ENCODE data around the gene SLC9A8.
"Not testable (repeated sequence)": the region's sequence is repeated elsewhere in the genome, so short reads cannot be mapped to it uniquely, and the experiment has no call there.

SLC9A8 gene

DNA sequence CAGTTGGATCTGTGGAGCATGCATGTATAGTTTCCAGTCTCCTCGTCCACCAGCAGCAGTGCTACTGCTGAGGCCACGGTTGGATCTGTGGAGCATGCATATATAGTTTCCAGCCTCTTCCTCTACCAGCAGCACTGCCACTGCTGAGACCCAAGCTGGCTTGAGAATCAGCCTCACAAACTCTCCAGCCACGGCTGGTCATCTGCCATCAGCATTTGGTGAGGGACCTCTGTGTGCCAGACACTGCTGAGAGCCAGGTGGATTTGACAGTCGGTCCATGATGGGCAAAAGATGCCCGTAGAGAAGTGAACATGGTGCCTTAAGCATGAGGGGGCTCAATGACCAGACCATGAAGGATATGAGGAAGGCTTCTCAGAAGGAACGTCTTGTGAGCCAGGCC is 46.4 kb downstream of the SLC9A8 start:
- TF ChIP-seq, protein P1, sequence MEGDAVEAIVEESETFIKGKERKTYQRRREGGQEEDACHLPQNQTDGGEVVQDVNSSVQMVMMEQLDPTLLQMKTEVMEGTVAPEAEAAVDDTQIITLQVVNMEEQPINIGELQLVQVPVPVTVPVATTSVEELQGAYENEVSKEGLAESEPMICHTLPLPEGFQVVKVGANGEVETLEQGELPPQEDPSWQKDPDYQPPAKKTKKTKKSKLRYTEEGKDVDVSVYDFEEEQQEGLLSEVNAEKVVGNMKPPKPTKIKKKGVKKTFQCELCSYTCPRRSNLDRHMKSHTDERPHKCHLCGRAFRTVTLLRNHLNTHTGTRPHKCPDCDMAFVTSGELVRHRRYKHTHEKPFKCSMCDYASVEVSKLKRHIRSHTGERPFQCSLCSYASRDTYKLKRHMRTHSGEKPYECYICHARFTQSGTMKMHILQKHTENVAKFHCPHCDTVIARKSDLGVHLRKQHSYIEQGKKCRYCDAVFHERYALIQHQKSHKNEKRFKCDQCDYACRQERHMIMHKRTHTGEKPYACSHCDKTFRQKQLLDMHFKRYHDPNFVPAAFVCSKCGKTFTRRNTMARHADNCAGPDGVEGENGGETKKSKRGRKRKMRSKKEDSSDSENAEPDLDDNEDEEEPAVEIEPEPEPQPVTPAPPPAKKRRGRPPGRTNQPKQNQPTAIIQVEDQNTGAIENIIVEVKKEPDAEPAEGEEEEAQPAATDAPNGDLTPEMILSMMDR (IDR thresholded peaks at IDR 0.05; ENCODE audit: insufficient read depth, low read depth, low read length, missing control alignments) = no peak
- no peak for DNase-seq (ENCODE audit: low read depth)
- H3K4me3 ChIP-seq (ENCODE audit: low read depth, low read length) = no peak overlapping the region

DNA sequence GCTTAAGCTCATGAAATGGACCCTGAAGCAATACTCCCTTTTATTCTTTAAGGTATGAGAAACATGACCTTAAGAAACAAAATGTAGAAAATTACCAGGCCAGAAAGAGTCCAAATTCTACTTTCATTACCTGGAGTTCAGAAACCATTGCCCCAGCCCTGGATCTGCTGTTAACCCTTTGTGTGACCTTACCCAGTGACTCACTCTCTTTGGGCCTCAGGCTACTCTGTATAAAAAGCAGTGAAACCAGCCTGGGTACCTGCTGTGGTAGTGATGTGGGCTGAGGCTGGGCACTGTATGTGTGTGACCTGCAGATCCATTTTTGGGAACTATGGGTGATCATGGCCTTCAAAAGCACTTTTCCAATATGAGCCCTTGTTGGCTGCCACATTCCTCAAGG is 47.2 kb downstream of the SLC9A8 start:
- DNase-seq (ENCODE audit: low read depth) = no peak
- TF ChIP-seq, protein P1 (IDR thresholded peaks at IDR 0.05; ENCODE audit: insufficient read depth, low read depth, low read length, missing control alignments) = no peak
- no peak overlapping the region for H3K4me3 ChIP-seq (ENCODE audit: low read depth, low read length)

DNA sequence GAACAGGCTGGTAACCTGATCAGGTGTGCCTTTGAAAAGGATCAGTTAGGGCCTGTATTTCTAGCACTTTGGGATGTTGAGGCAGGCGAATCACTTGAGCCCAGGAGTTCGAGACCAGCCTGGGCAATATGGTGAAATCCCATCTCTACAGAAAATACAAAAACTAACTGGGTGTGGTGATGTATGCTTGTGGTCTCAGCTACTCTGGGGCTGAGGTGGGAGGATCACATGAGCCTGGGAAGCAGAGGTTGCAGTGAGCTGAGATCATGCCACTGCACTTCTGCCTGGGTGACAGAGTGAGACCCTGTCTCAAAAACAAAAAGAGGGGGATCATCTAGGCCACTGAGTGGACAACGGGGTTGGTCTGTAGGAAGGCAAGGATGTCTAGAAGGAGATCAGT is 48.6 kb downstream of the SLC9A8 start:
- not testable (repeated sequence) for DNase-seq (ENCODE audit: low read depth); H3K4me3 ChIP-seq (ENCODE audit: low read depth, low read length)

DNA sequence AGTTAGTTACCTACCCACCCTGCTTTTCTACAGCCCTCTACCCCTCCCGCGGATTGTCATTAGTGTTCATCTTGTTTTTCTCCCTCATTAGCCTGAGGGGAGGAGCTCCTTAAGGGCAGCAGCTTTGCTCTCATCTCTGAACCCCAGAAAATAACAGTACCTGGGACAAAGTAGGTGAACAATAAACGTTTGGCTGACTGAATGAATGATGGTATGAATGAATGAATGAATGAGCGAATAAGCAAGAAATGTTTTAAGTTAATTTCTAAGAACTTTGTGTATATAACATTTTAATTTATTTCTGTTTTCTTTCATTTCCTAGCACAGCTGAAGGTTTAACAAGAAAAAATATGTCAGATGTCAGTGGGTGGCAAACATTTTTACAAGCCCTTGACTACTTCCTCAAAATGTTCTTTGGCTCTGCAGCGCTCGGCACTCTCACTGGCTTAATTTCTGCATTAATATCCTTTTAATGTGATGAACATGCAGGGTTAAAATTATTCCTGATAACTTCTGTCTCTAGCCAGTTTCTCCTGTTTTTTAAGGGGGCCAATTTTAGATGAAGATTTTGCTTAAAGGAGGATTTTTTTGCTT is 50.1 kb downstream of the SLC9A8 start:
- H3K4me3 ChIP-seq (ENCODE audit: low read depth, low read length) = no peak overlapping the region
- TF ChIP-seq, protein P1 (IDR thresholded peaks at IDR 0.05; ENCODE audit: insufficient read depth, low read depth, low read length, missing control alignments) = no peak
- no peak for DNase-seq (ENCODE audit: low read depth)

GRCh38 chr20:49863666-49864065 is 51.0 kb downstream of the SLC9A8 start:
- DNase-seq (ENCODE audit: low read depth) = no peak
- TF ChIP-seq, protein P1 (IDR thresholded peaks at IDR 0.05; ENCODE audit: insufficient read depth, low read depth, low read length, missing control alignments) = no peak
- H3K4me3 ChIP-seq (ENCODE audit: low read depth, low read length) = no peak overlapping the region

DNA sequence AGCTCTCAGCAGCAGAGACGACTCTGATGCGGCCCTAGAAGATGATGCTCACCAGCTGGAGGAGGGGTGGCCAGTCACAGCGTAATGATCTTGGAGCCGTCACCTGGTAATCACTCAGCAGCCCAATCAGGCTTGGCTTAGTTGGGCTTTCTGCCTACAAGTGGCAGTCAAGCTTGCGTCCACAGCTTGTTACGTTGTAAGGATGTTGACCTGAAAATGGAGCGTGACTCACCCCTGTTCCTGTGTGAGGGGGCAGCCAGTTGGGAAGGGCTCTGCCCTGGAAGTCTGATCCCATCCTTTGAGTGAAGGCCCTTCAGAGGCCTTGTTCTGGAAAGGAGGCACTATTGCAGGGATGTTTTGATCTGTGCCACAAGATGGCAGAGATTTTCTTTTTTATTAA is 52.9 kb downstream of the SLC9A8 start:
- H3K4me3 ChIP-seq (ENCODE audit: low read depth, low read length) = no peak overlapping the region; the same call in none of the 2 replicates
- peak; percentile 41 for DNase-seq (ENCODE audit: low read depth)
- TF ChIP-seq, protein P1 (IDR thresholded peaks at IDR 0.05; ENCODE audit: insufficient read depth, low read depth, low read length, missing control alignments) = no peak

- TF ChIP-seq, protein P1 (IDR thresholded peaks at IDR 0.05; ENCODE audit: insufficient read depth, low read depth, low read length, missing control alignments) = no peak
- H3K4me3 ChIP-seq (ENCODE audit: low read depth, low read length) = peak overlapping the region; percentile 46
- peak; percentile 77 for DNase-seq (ENCODE audit: low read depth)
These were observed 53.4 kb downstream of the SLC9A8 start for GRCh38 chr20:49866051-49866450.

Measured in GM12865 (cell line).